ENCODE results near the gene RFC1. TPM values are rescaled to one million over a fixed set of nuclear protein-coding genes. Genes with fewer than 3 reads are reported as not detected.
"Not testable (repeated sequence)": the region's sequence is repeated elsewhere in the genome, so short reads cannot be mapped to it uniquely, and the experiment has no call there.

RFC1 gene
- total RNA-seq, 4 donors from 2014 or later: 19.9 to 35.5 (median 29.6) TPM

DNA sequence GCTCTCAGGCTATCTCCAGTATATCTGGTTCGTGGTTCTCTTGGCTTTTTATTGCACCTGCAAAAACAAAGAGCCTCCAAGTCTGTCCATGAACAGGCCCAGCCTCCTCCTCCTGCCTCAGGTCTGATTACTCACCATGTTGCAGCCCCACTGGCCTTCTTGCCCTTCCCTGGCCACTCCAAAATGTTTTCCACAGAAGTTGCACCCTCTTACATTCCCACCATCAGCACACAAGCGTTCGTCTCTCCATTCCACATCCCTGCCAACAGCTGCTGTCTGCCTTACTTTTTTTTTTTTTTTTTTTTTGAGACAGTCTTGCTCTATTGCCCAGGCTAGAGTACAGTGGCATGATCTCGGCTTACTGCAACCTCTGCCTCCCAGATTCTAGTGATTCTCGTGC, 86.7 kb downstream of the RFC1 start:
- 80 to 83% methylated on average over 5 of the region's 5 CpGs for WGBS, 2 donors
- intact Hi-C loops (cut with DNase I; ENCODE audit: low total_unique reads): loop anchor here (5.0 kb wide), 1 partner anchor 307 kb away; no protein-coding TSS in a partner anchor

DNA sequence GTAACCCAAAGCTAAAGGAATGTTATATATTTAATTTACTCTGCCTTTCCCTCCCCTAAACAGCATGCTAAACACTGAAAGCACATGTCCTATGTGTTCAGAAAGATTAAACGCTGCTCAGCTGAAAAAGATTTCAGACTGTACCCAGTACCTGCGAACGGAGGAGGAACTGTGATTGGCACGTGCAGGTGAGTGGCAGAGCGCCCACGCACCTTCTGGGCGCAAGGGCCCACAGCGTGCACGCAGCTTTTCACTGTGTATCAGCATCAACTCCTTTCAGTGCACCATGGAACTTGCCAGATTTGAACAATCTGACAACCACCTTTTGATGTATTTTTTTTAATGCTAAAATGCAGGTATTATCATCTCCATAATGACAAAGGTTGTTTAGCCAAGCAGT, 87.7 kb downstream of the RFC1 start:
- no peak for DNase-seq (ENCODE audit: low spot score in 2 of 2)
- intact Hi-C loops (cut with DNase I; ENCODE audit: low total_unique reads): loop anchor here (5.0 kb wide), 1 partner anchor 306 kb away; no protein-coding TSS in a partner anchor

More for the DNA sequence above, 86.7 kb downstream of the RFC1 start:
- no peak overlapping the region for H3K4me3 ChIP-seq (ENCODE audit: low read depth, poor library complexity, severe bottlenecking)
- TF ChIP-seq, protein P1, sequence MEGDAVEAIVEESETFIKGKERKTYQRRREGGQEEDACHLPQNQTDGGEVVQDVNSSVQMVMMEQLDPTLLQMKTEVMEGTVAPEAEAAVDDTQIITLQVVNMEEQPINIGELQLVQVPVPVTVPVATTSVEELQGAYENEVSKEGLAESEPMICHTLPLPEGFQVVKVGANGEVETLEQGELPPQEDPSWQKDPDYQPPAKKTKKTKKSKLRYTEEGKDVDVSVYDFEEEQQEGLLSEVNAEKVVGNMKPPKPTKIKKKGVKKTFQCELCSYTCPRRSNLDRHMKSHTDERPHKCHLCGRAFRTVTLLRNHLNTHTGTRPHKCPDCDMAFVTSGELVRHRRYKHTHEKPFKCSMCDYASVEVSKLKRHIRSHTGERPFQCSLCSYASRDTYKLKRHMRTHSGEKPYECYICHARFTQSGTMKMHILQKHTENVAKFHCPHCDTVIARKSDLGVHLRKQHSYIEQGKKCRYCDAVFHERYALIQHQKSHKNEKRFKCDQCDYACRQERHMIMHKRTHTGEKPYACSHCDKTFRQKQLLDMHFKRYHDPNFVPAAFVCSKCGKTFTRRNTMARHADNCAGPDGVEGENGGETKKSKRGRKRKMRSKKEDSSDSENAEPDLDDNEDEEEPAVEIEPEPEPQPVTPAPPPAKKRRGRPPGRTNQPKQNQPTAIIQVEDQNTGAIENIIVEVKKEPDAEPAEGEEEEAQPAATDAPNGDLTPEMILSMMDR (IDR thresholded peaks at IDR 0.05): no peak
- no peak for TF ChIP-seq POLR2A (IDR thresholded peaks at IDR 0.05)
- DNase-seq (ENCODE audit: low spot score in 2 of 2): no peak

DNA sequence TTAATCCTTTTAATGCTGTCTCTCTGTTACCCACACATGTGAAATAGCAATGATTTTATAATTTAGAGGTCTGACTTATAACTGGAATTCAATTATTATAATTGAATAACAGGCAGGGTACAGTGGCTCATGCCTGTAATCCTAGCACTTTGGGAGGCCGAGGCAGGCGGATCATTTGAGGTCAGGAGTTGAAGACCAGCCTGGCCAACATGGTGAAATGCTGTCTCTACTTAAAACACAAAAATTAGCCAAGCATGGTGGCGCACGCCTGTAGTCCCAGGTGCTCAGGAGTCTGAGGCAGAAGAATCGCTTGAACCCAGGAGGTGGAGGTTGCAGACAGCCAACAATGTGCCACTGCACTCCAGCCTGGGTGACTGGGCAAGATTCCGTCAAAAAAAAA, 88.5 kb downstream of the RFC1 start:
- WGBS, 2 donors: 84 to 89% methylated on average over 6 of the region's 6 CpGs
- not testable (repeated sequence) for DNase-seq (ENCODE audit: low spot score in 2 of 2); H3K4me3 ChIP-seq (ENCODE audit: low read depth, poor library complexity, severe bottlenecking)
- intact Hi-C loops (cut with DNase I; ENCODE audit: low total_unique reads): loop anchor here (5.0 kb wide), 1 partner anchor 305 kb away; no protein-coding TSS in a partner anchor

More for the DNA sequence above, 87.7 kb downstream of the RFC1 start:
- TF ChIP-seq, protein P1 (IDR thresholded peaks at IDR 0.05): no peak
- no peak for TF ChIP-seq POLR2A (IDR thresholded peaks at IDR 0.05)
- WGBS, 2 donors: 87 to 89% methylated on average over 9 of the region's 9 CpGs
- H3K4me3 ChIP-seq (ENCODE audit: low read depth, poor library complexity, severe bottlenecking): no peak overlapping the region

DNA sequence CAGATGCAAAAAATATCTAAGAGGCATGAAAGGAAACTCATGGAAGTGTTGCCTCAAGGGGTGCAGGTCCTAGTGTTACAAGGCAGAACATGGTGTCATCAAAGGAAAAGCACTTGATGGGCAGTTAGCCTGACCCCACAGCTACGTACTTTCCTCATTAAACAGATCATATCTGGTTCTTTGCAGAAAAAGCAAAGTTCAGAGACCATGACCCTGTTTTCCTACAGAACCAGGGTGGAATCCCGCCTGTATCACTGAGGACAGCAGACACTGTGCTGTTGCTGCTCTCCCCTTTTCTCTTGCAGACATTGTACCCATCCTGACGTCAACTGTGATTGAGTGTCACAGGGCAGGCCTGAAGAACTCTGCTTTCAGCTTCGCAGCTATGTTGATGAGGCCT, 91.7 kb downstream of the RFC1 start:
- TF ChIP-seq POLR2A (IDR thresholded peaks at IDR 0.05): no peak
- TF ChIP-seq, protein P1 (IDR thresholded peaks at IDR 0.05): no peak
- WGBS, 2 donors: 95 to 97% methylated on average over 4 of the region's 4 CpGs
- intact Hi-C loops (cut with DNase I; ENCODE audit: low total_unique reads): no loop called here
- no peak for DNase-seq (ENCODE audit: low spot score in 2 of 2)
- H3K4me3 ChIP-seq (ENCODE audit: low read depth, poor library complexity, severe bottlenecking): no peak overlapping the region

DNA sequence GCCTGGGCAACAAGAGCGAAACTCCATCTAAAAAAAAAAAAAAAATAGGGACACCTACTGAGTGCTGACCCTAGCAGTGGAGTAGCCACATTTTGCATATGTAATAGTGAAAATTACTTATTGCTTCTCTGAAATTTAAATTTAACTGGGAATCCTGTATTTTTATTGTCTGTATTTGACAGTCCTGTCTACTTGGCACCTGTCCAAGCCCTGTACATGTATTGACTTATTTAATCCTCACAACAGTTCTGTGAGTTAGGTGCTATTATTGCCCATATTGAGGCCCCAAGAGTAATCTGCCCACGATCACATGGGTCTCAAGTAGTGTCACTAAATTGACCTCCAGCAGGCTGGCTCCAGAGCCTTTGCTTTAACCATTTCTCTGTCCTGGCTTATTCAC, 102.3 kb downstream of the RFC1 start:
- no peak for TF ChIP-seq POLR2A (IDR thresholded peaks at IDR 0.05)
- TF ChIP-seq, protein P1 (IDR thresholded peaks at IDR 0.05): no peak
- DNase-seq (ENCODE audit: low spot score in 2 of 2): no peak
- H3K4me3 ChIP-seq (ENCODE audit: low read depth, poor library complexity, severe bottlenecking): no peak overlapping the region
- intact Hi-C loops (cut with DNase I; ENCODE audit: low total_unique reads): no loop called here
- WGBS, 2 donors: 91 to 96% methylated on average over 2 of the region's 2 CpGs

DNA sequence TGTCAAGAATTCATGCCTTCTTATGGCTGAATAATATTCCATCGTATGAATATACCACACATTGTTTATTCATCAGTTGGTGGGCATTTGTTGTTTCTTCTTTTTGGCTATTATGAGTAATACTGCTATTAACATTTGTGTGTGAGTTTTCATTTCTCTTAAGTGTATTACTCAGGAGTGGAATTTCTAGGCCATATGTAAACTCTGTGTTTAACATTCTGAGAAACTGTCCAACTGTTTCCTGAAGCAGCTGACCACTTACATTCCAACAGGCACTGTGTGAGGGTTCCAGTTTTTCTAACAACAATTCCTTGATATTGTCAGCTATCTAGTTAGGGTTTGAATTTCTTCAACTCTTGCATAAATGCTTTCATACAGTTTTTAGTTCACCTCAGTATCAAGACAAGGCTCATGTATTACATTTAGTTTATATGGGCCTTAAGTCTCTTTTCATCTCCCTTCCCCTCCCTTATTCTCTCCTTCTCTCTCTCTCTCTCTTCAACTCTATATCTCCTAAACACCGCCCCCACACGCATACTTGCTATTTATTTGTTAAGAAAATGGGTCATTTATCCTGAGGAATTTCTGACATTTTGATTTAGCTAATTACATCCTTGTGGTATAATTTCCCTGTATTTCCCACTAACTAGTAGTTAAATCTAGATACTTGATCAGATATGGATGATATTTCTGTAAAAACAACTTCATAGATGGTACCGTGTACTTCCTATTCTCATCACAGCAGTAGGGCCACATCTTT, 106.4 kb downstream of the RFC1 start:
- intact Hi-C loops (cut with DNase I; ENCODE audit: low total_unique reads): no loop called here
- 93 to 96% methylated on average over 4 of the region's 4 CpGs for WGBS, 2 donors

More for the DNA sequence above, 106.4 kb downstream of the RFC1 start:
- no peak for DNase-seq (ENCODE audit: low spot score in 2 of 2)
- TF ChIP-seq POLR2A (IDR thresholded peaks at IDR 0.05): no peak
- TF ChIP-seq, protein P1 (IDR thresholded peaks at IDR 0.05): no peak
- no peak overlapping the region for H3K4me3 ChIP-seq (ENCODE audit: low read depth, poor library complexity, severe bottlenecking)
